Measurements from ENCODE around the gene CES3.
"Not testable (repeated sequence)": the region's sequence is repeated elsewhere in the genome, so short reads cannot be mapped to it uniquely, and the experiment has no call there.

Gene CES3

DNA sequence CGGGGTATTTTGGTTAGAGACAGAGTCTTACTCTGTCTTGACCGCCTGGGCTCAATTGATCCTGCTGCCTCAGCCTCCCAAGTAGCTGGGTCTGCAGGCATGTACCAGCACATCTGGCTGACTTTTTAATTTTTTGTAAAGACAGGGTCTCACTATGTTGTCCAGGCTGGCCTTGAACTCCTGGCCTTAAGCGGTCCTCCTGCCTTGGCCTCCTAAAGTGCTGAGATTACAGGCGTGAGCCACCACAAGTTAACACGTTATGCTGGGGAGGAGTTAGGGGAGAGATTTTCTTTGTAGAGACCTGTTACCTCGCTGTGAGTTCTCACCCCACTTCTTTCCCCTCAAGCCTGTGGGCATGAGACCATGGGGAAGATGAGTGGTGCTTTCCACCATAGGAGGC lies 25.5 kb downstream of the CES3 start:
- H3K4me1 ChIP-seq (ENCODE audit: insufficient read depth, low read length, poor library complexity, severe bottlenecking), result no peaks in the 10 kb centered on the region
- TF ChIP-seq, protein P1, sequence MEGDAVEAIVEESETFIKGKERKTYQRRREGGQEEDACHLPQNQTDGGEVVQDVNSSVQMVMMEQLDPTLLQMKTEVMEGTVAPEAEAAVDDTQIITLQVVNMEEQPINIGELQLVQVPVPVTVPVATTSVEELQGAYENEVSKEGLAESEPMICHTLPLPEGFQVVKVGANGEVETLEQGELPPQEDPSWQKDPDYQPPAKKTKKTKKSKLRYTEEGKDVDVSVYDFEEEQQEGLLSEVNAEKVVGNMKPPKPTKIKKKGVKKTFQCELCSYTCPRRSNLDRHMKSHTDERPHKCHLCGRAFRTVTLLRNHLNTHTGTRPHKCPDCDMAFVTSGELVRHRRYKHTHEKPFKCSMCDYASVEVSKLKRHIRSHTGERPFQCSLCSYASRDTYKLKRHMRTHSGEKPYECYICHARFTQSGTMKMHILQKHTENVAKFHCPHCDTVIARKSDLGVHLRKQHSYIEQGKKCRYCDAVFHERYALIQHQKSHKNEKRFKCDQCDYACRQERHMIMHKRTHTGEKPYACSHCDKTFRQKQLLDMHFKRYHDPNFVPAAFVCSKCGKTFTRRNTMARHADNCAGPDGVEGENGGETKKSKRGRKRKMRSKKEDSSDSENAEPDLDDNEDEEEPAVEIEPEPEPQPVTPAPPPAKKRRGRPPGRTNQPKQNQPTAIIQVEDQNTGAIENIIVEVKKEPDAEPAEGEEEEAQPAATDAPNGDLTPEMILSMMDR (conservative IDR thresholded peaks at IDR 0.05; ENCODE audit: low read length), result no peak
- TF ChIP-seq EZH2phosphoT487 (IDR thresholded peaks at IDR 0.05; ENCODE audit: borderline replicate concordance), result no peak
- H3K27me3 ChIP-seq (ENCODE audit: insufficient read depth, low read length, poor library complexity, severe bottlenecking), result no peaks in the 10 kb centered on the region
- no peaks in the 10 kb centered on the region for H3K9me2 ChIP-seq (replicated peaks; ENCODE audit: low read depth, low read length)
- H4K20me1 ChIP-seq (ENCODE audit: insufficient read depth, low read length, poor library complexity, severe bottlenecking), result no peaks in the 10 kb centered on the region
- H2AFZ ChIP-seq (ENCODE audit: low read length), result no peak overlapping the region
- no peaks in the 10 kb centered on the region for H3K36me3 ChIP-seq (ENCODE audit: insufficient read depth, low read length)
- no peak overlapping the region for H3K4me3 ChIP-seq (ENCODE audit: low read length, poor library complexity, severe bottlenecking)
- H3K79me2 ChIP-seq (ENCODE audit: insufficient read depth, low read length), result no peaks in the 10 kb centered on the region
- H3K9ac ChIP-seq (ENCODE audit: low read depth, low read length, poor library complexity, severe bottlenecking), result no peak overlapping the region
- H3K9me3 ChIP-seq (ENCODE audit: insufficient read depth, low read depth, low read length), result no peaks in the 10 kb centered on the region
- H3F3A ChIP-seq (ENCODE audit: low read depth), result no peaks in the 10 kb centered on the region
- no peak overlapping the region for H3K4me2 ChIP-seq (ENCODE audit: low read depth, low read length, poor library complexity, severe bottlenecking)

- TF ChIP-seq, protein P1 (conservative IDR thresholded peaks at IDR 0.05; ENCODE audit: low read length), result no peak
- no peak for TF ChIP-seq EZH2phosphoT487 (IDR thresholded peaks at IDR 0.05; ENCODE audit: borderline replicate concordance)
- H3K4me3 ChIP-seq (ENCODE audit: low read length, poor library complexity, severe bottlenecking), result no peak within 1 kb of the TSS
- no peaks in the 10 kb centered on the region for H3K36me3 ChIP-seq (ENCODE audit: insufficient read depth, low read length)
- no peaks in the 10 kb centered on the region for H3K9me3 ChIP-seq (ENCODE audit: insufficient read depth, low read depth, low read length)
- H3K79me2 ChIP-seq (ENCODE audit: insufficient read depth, low read length), result no peaks in the 10 kb centered on the region
- H3K4me1 ChIP-seq (ENCODE audit: insufficient read depth, low read length, poor library complexity, severe bottlenecking), result no peaks in the 10 kb centered on the region
- no peaks in the 10 kb centered on the region for H4K20me1 ChIP-seq (ENCODE audit: insufficient read depth, low read length, poor library complexity, severe bottlenecking)
- no peak within 1 kb of the TSS for H2AFZ ChIP-seq (ENCODE audit: low read length)
- H3K9me2 ChIP-seq (replicated peaks; ENCODE audit: low read depth, low read length), result no peaks in the 10 kb centered on the region
- no peak within 1 kb of the TSS for H3K9ac ChIP-seq (ENCODE audit: low read depth, low read length, poor library complexity, severe bottlenecking)
- no peak within 1 kb of the TSS for H3K4me2 ChIP-seq (ENCODE audit: low read depth, low read length, poor library complexity, severe bottlenecking)
- no peaks in the 10 kb centered on the region for H3F3A ChIP-seq (ENCODE audit: low read depth)
- H3K27me3 ChIP-seq (ENCODE audit: insufficient read depth, low read length, poor library complexity, severe bottlenecking), result no peaks in the 10 kb centered on the region
These were observed 27.2 kb downstream of the CES3 start, which contains the start of gene CES4A for GRCh38 chr16:66988197-66988788. Gene CES4A (plus strand): TSS chr16:66988589. CDS start chr16:66988773, 184 bp downstream.

DNA sequence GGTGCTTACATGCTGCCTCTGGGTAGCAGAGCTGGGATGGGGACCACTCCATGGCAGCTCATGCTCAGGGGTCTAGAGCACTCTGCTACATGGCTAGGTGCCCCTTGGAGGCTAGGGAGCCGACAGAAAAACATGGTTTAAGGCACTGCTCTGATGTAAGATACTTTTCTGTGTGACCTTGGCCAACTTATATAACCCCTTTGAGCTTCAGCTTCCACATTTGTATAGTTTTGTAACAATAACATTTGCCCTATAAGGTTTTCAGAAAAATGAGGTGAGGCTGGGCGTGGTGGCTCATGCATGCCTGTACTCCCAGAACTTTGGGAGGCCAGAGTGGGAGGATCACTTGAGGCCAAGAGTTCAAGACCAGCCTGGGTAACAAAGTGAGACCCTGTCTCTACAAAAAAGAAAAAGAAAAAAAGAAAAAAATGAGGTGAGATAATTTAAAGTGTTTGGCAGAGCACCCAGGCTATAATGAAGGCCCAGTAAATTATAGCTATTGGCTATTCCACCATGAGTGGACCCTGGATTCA lies 30.5 kb downstream of the CES3 start:
- H4K20me1 ChIP-seq (ENCODE audit: insufficient read depth, low read length, poor library complexity, severe bottlenecking), result no peaks in the 10 kb centered on the region
- H3K9ac ChIP-seq (ENCODE audit: low read depth, low read length, poor library complexity, severe bottlenecking), result no peak overlapping the region
- no peak for TF ChIP-seq EZH2phosphoT487 (IDR thresholded peaks at IDR 0.05; ENCODE audit: borderline replicate concordance)
- TF ChIP-seq, protein P1 (conservative IDR thresholded peaks at IDR 0.05; ENCODE audit: low read length), result no peak
- no peaks in the 10 kb centered on the region for H3K9me3 ChIP-seq (ENCODE audit: insufficient read depth, low read depth, low read length)
- no peaks in the 10 kb centered on the region for H3K79me2 ChIP-seq (ENCODE audit: insufficient read depth, low read length)
- H3F3A ChIP-seq (ENCODE audit: low read depth), result no peaks in the 10 kb centered on the region
- no peaks in the 10 kb centered on the region for H3K4me1 ChIP-seq (ENCODE audit: insufficient read depth, low read length, poor library complexity, severe bottlenecking)
- H3K4me2 ChIP-seq (ENCODE audit: low read depth, low read length, poor library complexity, severe bottlenecking), result no peak overlapping the region
- H2AFZ ChIP-seq (ENCODE audit: low read length), result no peak overlapping the region
- H3K4me3 ChIP-seq (ENCODE audit: low read length, poor library complexity, severe bottlenecking), result no peak overlapping the region
- H3K9me2 ChIP-seq (replicated peaks; ENCODE audit: low read depth, low read length), result no peaks in the 10 kb centered on the region
- no peaks in the 10 kb centered on the region for H3K36me3 ChIP-seq (ENCODE audit: insufficient read depth, low read length)
- H3K27me3 ChIP-seq (ENCODE audit: insufficient read depth, low read length, poor library complexity, severe bottlenecking), result no peaks in the 10 kb centered on the region

DNA sequence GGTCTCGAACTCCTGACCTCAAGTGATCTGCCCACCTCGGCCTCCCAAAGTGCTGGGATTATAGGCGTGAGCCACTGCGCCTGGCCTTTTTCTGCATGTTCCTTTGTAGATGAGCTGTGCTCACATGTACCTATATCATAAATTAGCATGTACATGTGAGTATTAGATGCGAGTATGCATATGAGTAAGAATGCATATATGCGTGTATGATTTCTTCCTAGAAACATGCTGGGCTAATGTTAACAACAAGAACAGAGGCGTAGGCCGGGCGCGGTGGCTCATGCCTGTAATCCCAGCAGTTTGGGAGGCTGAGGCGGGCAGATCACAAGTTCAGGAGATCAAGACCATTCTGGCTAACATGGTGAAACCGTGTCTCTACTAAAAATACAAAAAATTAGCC lies 32.5 kb downstream of the CES3 start:
- not testable (repeated sequence) for H2AFZ ChIP-seq (ENCODE audit: low read length); H3K4me3 ChIP-seq (ENCODE audit: low read length, poor library complexity, severe bottlenecking); H3K9ac ChIP-seq (ENCODE audit: low read depth, low read length, poor library complexity, severe bottlenecking); H3K4me1 ChIP-seq (ENCODE audit: insufficient read depth, low read length, poor library complexity, severe bottlenecking); H3K27me3 ChIP-seq (ENCODE audit: insufficient read depth, low read length, poor library complexity, severe bottlenecking); H3K9me3 ChIP-seq (ENCODE audit: insufficient read depth, low read depth, low read length); H3K9me2 ChIP-seq (replicated peaks; ENCODE audit: low read depth, low read length); H3K79me2 ChIP-seq (ENCODE audit: insufficient read depth, low read length); H4K20me1 ChIP-seq (ENCODE audit: insufficient read depth, low read length, poor library complexity, severe bottlenecking); H3F3A ChIP-seq (ENCODE audit: low read depth); H3K36me3 ChIP-seq (ENCODE audit: insufficient read depth, low read length); H3K4me2 ChIP-seq (ENCODE audit: low read depth, low read length, poor library complexity, severe bottlenecking)
